GM19324 (cell line): ENCODE measurements around the gene MMADHC.

Source experiments
- ATAC-seq: cut with Tn5 transposase; IDR thresholded peaks from one replicate; pipeline ENCODE4 v1.9.1; 2021; ENCODE audit warnings: mild to moderate bottlenecking, moderate library complexity; ENCODE audit not compliant: unreplicated experiment, low FRiP score

MMADHC gene

GRCh38 chr2:149587220-149587949, at the start of gene MMADHC:
Gene MMADHC (minus strand): TSS chr2:149587775. CDS start chr2:149587097, 678 bp downstream.
- peak; percentile 99 for ATAC-seq

- ATAC-seq = no peak
Observed at GRCh38 chr2:149634103-149634502, 46.5 kb upstream of the MMADHC start.

GRCh38 chr2:149630445-149630844, 42.9 kb upstream of the MMADHC start:
- no peak for ATAC-seq

GRCh38 chr2:149629026-149629425, 41.5 kb upstream of the MMADHC start:
- ATAC-seq = no peak

- ATAC-seq = no peak
Observed at GRCh38 chr2:149627111-149627801, 39.7 kb upstream of the MMADHC start.

- ATAC-seq = no peak
Observed at GRCh38 chr2:149625671-149626070, 38.1 kb upstream of the MMADHC start.

- no peak for ATAC-seq
Observed at GRCh38 chr2:149625271-149625670, 37.7 kb upstream of the MMADHC start.

GRCh38 chr2:149622343-149622742, 34.8 kb upstream of the MMADHC start:
- ATAC-seq = no peak

GRCh38 chr2:149617476-149617875, 29.9 kb upstream of the MMADHC start:
- ATAC-seq = no peak

- no peak for ATAC-seq
Observed at GRCh38 chr2:149616681-149617456, 29.3 kb upstream of the MMADHC start.

GRCh38 chr2:149613704-149614103, 26.1 kb upstream of the MMADHC start:
- ATAC-seq = no peak

GRCh38 chr2:149612122-149612521, 24.5 kb upstream of the MMADHC start:
- no peak for ATAC-seq

GRCh38 chr2:149611100-149611820, 23.7 kb upstream of the MMADHC start:
- ATAC-seq = no peak

- no peak for ATAC-seq
Observed at GRCh38 chr2:149606251-149606811, 18.8 kb upstream of the MMADHC start.

GRCh38 chr2:149603248-149603647, 15.7 kb upstream of the MMADHC start:
- no peak for ATAC-seq

- ATAC-seq = no peak
Observed at GRCh38 chr2:149601141-149601796, 13.7 kb upstream of the MMADHC start.

GRCh38 chr2:149597668-149598326, 10.2 kb upstream of the MMADHC start:
- peak; percentile 92 for ATAC-seq

- ATAC-seq = peak; percentile 18
Observed at GRCh38 chr2:149597050-149597667, 9.6 kb upstream of the MMADHC start.

- ATAC-seq = no peak
Observed at GRCh38 chr2:149596471-149596870, 8.9 kb upstream of the MMADHC start.
